Dermis blood vessel endothelial cell (primary cell): Measurements from ENCODE around the gene SLC9A9. TPM values are rescaled to one million over a fixed set of nuclear protein-coding genes. Genes with fewer than 3 reads are reported as not detected.
A peak's percentile ranks its signal among the peaks of the same experiment; 100 is the strongest.

Experiments
- DNase-seq: peaks from one replicate; pipeline ENCODE4 v3.0.0; 2010
- total RNA-seq: library from RNA; depleted of rRNA; stranded (reverse); fragments of >200 nt; gene quantifications from 2 replicates; pipeline ENCODE4 v1.2.3, GENCODE V29; 2014

The SLC9A9 gene
- total RNA-seq, 1 donor from 2014 or later: 3.2 TPM

DNA sequence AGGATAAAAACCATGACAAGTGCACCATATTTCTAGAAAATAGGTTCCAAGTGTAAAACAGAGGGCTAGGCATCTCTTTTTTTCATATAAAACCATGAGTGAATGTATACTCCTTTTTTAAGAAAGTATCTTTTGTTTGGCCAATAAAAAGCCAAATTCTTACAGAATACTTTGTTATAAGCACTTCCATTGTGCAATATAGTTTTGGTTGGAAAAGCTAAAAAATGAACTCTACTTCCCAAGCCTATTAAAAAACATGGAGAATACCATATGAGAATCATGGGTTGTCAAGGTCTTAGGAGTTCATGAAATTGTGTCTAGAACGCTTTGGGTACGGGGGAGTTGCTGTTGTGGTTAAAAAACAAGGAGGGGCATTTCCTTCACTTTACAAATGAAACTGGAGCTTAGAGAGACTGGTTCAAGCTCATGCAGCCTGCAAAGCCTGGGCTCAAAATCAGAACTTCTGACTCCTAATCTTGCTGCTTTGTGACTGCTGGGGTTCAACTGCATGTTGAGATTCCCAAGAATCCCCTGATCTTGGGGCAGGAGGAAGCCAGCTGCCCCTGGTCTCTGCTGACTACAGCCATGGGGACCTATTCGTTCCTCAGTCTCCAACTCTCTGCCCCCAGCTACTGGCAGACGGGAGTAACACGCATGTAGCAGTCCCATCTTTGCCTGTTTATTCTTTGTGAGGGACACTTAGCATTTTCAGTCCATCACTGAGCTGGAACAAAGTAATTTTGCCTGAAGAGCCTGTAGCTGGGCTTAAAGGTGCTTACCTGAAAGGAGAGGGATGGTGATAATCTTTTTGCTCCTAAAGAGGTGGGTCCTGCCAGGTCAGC lies 499.6 kb downstream of the SLC9A9 start:
- no peak for DNase-seq

DNA sequence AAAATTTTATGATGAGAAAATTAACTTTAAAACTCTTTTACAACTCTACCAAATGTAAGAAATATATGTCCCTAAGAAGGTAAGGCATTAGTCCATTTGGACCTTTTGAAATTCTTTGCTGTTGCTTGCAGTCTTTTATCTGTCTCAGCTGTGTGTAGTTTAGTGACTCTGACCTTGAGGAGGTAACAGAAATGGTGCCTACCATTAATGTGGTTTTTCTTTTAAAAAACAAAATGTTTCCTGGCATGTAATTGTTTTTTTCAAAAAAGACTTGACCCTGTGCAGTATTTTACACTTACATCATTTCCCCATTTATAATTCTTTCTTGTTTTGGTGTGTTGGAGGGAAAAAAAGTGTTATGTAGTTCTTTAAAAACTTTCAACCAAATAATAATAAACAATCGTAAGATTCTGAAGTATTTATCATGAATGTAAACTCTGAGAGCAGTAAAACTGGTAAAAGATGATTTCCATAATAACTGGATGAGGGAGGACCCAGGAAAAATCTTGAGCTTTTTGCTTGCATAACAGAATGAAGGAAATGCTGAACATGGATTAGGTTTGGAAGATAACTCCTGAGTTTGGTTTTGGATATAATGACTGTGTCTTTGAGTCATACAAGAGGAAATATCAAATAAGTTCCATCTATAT lies 503.6 kb downstream of the SLC9A9 start:
- DNase-seq: peak; percentile 56

DNA sequence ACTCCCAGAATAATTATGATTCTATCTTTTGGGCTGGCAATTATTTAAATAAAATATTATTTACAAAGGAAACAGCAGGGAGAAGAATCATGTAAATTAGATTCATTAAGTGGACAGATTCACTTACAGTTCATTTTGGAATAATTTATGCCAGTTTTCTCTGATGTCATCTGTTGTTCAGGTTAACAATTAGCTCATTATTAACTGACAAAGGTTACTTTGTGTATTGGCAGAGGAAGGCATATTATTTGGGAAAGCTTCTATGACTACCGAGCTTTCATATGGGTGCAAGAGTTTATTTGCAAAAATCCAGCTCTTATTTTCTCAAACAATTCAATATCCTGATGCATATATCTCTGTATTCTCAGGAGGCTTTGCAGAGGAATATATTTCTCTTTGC lies 504.3 kb downstream of the SLC9A9 start:
- no peak for DNase-seq

DNA sequence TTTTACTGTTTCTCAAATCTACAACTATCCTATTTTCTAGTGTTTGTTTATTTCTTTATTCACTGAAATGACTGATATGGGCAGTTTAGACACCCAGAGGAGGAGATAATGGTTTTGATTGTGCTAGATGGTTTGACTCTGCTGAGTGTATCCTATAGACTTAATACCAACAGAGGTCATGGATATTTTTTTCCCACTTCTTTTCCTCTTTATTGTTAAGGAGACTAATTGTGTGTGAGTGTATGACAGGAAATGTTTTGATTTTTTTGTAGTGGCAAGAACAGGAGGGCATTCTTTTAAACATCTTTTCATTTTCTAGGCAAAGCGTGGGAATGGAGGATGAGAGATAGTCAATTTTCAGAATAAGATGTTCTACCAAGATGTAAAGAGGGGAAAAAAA lies 505.2 kb downstream of the SLC9A9 start:
- DNase-seq: peak; percentile 50

DNA sequence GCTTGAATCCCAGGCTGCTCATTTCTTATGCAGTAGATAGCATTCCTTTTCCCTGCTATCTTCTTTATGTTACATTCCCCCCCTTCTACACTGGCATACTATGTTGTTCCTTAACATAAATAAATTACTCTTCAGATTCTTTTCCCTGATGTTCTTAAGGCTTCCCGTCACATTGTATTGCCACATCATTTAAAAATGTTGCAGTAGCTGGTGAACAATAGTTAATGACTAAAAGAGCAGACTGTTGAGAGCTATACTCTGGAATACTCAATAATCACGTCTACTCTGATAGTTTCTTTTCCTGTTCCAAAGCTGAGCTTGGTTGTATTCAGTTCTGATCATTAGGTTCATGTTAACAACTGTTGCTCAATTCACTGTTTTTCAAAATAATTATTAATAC lies 508.8 kb downstream of the SLC9A9 start:
- no peak for DNase-seq

DNA sequence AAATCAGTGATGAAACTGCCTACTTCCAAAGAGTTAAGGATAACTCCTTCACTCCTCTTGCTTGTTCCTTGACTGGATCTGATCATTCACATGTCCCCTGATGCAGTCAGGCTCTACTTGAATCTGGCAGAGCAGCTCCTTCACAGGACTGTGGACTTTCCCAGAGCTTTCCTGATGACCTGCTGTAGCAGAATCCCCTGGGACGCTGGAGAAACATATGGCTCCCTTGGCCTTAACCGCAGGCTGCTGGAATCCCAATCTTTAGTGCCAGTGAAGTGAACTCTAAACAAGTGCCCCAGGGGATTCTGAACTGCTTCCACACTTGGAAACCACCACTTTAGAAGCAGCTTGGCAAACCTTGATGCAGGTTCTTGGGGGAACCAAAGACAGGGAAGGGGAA lies 510.9 kb downstream of the SLC9A9 start:
- no peak for DNase-seq

DNA sequence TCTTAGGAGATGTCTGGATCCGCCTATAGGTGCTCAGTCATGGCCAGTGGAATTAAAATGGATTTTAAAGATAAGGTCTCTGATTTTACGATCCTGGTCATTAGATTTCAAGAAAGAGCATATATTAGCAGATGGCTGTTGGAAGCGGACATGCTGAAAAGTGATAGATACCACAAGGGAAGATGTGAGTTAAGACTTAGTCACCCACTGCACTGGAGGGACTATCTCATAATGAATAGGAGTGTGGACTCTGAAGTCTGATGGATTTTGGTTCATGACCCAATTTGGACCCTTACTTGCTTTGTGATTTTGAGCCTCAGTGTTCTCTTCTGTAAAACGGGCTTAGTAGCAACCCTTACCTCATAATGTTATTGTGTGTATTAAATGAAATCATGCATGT lies 514.0 kb downstream of the SLC9A9 start:
- DNase-seq: no peak

DNA sequence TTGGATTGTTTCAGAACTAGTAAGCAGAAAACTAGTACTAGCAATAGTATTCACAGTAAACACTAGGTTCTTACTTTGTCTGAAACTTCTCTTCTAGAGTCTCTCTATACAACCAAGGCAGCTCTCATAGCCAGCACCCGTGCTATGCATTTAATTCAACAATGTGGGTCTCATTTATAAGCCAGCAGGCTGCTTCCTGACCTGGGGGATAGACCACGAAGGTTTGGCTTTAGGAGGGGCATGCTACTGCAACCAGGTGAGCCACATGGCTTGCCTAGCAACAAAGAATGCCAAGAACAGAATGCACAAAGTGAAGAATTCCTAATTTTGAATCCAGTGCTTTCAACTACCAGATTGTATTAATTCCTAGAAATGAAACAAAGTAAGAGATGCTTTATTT lies 514.9 kb downstream of the SLC9A9 start:
- DNase-seq: no peak

DNA sequence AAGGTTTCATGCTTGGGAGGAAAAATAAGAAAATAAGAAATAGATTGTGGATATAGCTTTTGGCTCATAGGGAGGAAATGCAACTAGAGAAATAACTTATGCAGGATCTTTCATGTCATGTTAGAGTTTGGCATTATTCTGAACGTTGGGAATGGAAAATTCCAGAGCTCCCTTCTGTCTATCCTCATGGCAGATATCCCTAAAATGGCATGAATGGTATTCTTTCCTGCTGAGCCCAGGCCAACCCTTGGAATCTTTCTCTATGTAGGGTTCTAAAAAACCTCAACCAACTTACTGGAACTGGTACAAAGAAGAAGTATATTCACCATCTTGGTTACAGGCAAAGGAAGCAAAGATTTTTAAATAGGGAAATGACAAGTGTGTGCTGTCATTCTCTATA lies 516.2 kb downstream of the SLC9A9 start:
- no peak for DNase-seq

DNA sequence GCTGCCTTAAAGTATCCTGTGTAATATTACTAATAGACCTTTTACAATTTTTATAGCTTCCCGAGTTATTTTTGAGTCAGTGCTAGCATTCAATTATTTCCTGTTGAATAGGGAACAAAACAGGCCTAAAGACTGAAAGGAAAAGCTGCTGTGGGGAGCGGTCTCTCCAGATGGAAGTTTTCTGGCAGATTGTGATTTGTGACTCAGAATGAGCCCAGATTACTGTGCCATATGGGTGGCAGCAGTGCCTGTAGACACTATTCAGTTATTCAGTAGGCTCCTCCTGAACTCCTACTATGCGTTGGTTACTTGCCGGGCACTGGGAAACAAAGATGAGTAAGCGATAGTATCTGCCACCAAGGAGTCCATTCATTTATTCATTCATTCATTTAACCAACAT lies 516.9 kb downstream of the SLC9A9 start:
- DNase-seq: peak; percentile 84

DNA sequence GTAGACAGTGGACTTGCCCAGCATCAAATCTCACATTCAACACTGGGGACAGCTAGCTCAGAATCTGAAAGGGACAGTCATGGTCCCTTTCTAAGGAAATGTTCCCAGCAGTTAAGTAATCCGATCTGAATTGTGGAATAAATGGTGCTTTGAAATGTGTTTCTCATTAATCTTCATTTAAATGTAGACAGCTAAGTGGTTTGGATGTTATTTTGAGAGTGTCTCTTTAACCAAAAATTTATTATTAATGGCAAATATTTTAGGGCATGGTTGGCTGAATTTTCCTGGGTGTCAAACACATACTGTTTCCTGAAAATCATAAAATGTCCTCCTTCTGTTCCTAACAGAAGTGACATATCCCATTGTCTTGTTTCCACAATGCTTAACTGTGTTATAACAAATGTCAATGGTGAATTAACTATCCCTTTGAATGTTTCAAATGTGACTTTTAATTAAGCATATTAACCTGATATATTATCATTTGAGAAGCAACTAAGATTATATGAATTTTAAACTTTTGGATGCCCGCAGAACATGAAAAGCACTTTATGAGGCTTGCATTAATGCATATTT lies 517.9 kb downstream of the SLC9A9 start:
- DNase-seq: no peak

DNA sequence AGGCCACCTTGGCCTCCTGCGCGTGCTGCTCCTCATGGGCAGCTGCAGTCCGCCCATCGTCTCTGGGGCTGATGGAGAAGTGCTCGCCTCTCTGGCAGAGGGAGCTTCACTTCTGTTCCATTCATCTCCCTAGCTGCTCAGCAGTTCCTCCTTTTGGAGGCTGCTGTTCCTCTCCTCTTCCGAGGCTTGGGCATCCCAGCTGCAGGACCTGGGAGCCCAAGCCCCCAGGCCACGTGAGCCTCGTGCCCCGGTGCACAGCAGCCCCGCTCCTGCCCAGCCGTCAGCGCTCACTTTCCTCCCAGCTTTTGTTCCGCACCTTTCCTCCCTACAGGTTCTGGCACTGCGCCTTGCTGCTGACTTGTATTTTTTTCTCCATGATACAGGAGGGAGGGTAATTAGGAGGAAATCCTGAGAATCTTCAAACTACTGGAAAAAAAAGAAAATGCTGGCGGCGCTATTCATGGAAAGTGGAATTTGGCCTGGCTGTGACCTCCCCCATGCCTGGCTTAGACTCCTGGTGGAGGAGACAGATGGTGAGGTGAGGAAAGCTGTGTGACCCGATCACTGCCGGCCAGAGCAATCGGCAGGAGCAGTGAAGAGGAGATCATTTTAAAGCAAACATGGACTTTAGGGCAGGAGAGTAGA lies 518.6 kb downstream of the SLC9A9 start:
- peak; percentile 67 for DNase-seq

DNA sequence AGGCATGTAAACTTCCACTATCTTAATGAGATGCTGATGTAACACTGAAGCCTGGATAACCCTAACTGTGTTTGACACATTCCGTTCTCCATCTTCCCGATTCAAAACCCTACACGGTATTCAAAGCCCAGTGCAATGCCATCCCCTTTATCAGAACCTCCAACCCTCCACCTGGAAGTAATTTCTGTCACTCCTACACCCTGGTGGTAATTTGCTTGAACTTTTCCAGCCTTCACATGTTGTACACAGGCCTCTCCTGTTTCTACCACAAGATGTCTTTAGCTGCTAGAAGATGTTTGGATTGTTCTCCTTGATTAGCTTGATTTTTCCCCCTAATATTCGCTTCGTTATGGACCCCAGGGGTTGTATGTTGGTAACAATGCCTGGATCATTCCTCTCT lies 519.8 kb downstream of the SLC9A9 start:
- no peak for DNase-seq

DNA sequence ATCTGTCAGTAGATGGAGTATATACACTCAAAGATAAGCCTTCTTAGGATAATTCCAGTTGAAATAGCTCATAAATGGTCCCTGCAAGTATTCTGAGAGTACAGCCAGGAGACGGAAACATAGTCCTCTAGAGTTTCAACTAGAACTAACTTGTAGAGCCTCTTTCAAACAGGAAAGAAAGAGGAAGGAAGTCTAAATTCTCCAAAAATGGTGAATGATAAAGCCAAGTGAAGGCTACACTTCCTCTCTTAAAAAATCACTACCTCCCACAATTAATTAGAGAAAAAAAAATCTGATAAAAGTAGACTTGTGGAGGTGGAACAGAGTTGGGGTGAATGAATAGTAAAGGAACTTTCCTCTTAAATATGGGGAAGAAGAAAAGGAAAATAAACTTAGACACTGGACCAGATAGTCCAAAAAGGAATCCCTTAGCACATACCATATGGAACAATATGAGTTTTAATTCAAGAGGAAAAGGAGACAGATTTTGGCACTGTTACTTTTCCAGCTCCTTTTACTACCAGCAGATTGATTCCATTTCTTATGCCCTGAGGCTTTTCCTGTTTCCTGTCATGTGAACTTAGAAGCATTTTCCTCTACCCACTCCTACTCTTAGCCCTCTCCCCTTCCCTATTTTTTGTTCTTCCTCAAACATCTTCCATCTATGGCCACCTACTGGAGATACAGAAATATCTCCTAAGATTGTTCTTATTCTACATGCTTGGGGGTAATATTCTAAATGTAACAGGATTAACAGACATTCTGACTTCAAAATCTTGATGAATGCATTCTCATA lies 521.1 kb downstream of the SLC9A9 start:
- no peak for DNase-seq

DNA sequence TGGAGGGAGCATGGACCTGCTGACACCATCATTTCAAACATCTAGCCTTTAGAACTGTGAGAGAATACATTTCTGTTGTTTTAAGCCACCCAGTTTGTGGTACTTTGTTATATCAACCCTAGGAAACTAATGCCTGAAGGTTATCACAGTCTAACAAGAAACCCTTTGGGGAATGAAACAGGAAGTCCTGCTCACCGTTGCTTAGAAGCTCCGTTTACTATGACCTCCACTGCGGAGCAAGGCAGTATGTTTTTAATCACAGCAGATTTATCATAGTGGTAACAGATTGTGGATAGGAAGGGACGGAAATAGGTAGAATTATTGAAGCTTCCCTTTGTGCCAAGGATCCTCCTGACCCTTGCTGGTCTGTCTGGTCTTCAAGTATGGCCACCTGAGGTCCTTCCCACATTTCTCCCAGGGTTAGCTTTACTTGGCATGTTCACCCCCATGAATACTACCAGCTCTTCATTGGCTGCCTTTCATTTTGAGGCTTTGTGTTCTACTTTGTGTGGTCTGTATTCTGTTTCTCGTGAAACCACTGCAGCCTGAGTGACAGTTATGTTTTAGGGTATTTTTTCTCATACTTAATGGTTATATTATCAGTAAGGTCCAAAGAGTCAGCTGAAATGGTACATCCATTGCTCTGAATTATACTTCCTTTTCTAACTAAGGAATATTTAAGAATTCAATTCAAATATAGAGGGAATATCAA lies 527.1 kb downstream of the SLC9A9 start:
- DNase-seq: no peak

DNA sequence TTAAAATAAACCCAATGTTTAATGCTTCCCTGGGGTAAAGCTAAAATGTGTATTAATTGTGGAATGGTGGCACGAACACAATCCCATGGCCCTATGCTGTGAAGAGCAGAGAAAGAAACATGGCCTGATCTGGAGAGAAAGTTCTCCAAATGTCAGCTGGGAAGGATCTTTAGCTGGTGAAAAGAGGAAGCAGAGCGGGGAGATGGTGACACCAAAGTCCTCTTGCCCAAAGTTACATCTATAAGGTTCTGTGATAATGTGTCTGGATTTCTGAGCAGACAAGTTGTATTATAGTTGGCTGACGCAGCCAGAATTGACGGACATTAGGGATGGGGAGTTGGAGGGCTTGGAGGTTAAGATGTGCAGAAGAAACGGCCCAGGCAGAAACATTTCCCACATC lies 532.5 kb downstream of the SLC9A9 start:
- no peak for DNase-seq

DNA sequence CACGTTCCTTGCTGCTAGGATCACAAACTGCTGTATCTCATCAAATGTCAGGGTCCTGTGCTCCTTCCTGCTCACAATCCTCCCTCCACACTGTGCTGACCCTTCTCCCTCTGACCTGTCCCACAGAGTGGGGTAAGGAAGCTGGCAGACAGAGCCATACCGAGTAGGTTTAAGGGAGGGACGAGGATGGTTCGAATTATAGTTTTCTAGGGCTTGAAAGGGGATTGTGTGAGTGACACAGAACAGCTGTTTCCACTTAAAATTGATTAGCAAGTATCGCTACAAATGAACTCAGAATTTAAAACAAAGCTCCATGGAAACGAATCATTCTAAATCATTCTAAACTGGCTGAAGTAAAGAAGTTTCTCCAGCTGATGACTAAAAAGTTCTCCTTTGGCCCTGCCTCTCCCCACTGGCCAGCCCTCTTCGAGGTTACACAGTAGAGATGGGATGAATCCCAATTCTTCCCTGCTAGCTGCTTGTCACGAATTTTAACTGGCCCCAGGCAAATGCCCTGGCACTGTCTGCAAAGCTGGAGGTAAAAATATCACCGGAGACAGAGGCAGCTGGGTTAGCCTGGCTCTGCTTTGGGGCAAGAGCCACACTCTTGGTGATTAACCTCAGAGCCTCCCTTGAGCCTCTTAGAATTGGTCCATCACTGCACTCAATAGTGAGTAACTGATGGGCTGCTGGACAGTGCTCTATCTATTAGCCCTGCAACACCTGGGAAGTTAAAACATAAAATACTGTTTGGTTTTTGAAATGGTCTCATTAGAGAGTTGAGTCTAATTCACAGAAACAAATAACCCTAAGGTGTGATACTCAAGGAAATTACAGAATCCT lies 533.8 kb downstream of the SLC9A9 start:
- no peak for DNase-seq

DNA sequence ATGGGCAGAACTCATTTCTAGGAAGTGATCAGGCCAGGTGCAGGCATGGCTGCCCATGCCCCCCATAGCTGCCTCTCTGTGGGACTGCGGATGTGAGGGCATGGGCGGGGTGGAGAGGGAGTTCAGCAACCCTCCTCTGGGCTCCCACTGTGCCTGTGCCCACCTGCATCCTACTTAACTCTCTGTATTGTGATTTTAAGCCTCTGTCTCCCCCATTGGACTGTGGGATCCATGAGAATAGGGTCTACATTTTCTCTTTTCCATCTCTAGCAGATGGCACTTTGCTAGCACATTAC lies 534.4 kb downstream of the SLC9A9 start:
- DNase-seq: no peak

DNA sequence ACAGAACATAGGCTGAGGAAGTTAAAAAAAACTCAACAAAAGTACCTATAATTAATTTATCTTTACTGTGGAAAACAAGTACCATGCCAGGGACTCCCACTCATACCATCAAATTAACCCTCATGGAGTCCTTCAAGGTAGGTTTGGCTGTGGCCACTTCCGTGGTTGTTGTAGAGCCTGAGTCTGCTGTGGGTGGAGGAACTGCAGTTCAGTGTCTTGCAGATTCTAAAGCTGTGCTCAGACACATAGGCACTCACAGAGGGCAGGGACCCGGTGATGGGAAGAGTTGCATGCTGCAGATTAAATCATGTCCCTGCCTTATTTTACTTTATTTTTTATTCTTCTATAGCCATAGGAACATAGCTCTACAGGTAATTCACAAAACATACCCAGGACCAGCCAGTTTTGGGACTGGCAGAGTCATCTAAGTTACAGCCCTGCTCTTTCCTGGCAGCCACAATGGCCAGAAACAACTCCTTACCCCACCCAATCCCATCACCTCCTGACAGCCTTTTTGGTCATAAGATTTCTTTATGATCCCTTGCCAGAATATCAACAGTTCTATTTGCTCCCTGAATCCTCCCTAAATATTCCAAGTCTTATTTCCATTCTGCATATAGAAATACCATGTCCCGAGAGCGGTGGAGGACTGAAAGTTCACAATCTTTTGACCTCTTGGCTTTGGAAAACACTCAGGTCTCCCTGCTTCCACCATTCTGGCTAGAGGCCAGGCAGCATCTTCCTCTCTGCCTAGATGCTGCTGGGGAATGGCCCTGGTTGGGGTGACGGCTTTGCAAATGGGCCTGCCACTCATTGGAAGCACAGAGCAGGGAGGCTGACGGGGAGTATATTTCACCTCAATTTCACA lies 535.0 kb downstream of the SLC9A9 start:
- no peak for DNase-seq

DNA sequence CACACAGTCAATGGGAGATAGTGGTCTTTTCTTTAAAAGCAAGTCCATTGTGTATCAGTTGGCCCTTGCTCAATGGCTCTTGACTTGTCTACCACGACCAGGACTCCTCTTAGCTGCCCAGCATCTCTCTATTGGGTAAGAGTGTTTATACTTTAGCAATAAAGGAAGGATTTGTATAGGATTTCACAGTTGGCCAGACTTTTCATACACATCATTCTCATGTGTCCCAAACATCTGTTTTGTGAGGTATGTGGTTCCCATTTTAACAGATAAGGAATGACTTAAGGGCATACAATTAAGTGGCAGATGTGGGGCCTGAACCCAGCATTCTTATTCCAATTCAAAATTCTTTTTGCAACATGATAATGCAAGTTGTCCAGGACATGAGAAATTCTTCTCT lies 537.2 kb downstream of the SLC9A9 start:
- DNase-seq: no peak
